ENCODE data around the gene RUNX2. TPM values are rescaled to one million over a fixed set of nuclear protein-coding genes. Genes with fewer than 3 reads are reported as not detected.

Gene RUNX2
- total and polyA plus RNA-seq, 10 of the 15 experiments (the other 5 are each of a cell fraction or from before 2014, with no cell fraction given) = 0.01 to 0.77 (median 0.15) TPM; not detected in 3

GRCh38 chr6:45681860-45682511 lies 353.9 kb downstream of the RUNX2 start (continued):
- no peak for TF ChIP-seq NKRF (conservative IDR thresholded peaks at IDR 0.05)
- no peak for TF ChIP-seq ZNF687 (IDR thresholded peaks at IDR 0.05)
- TF ChIP-seq POU2F2 (IDR thresholded peaks at IDR 0.05; ENCODE audit: borderline replicate concordance, low read depth, low read length) = peak; percentile 92
- TF ChIP-seq SKIL (IDR thresholded peaks at IDR 0.05; ENCODE audit: low read depth, poor library complexity, severe bottlenecking) = peak; percentile 100
- peak; percentile 57 to 72; a peak in 2 of 4 replicates for TF ChIP-seq BHLHE40 (IDR thresholded peaks at IDR 0.05; ENCODE audit: borderline replicate concordance in 1 of 2, low read depth in 2 of 2, low read length in 1 of 2)
- TF ChIP-seq ELK1 (IDR thresholded peaks at IDR 0.05; ENCODE audit: low read depth, low read length) = no peak
- no peak for TF ChIP-seq HSF1 (IDR thresholded peaks at IDR 0.05; ENCODE audit: low read depth, low read length)
- TF ChIP-seq RELB (IDR thresholded peaks at IDR 0.05; ENCODE audit: low read depth) = peak; percentile 95
- peak; percentile 64; the same call in 1 of the 2 replicates for TF ChIP-seq RAD51 (IDR thresholded peaks at IDR 0.05)
- TF ChIP-seq LARP7 (IDR thresholded peaks at IDR 0.05) = no peak; the same call in 1 of the 2 replicates
- TF ChIP-seq JUNB (IDR thresholded peaks at IDR 0.05) = peak; percentile 92
- TF ChIP-seq RELA (IDR thresholded peaks at IDR 0.05; ENCODE audit: borderline replicate concordance, partially characterized antibody) = no peak
- TF ChIP-seq HDAC2 (IDR thresholded peaks at IDR 0.05) = no peak
- TF ChIP-seq RBBP5 (conservative IDR thresholded peaks at IDR 0.05) = no peak
- TF ChIP-seq ZZZ3 (IDR thresholded peaks at IDR 0.05; ENCODE audit: control insufficient read depth, insufficient read length, low read depth) = no peak
- no peak; the same call in 1 of the 2 replicates for TF ChIP-seq STAT3 (IDR thresholded peaks at IDR 0.05; ENCODE audit: low read depth, low read length)
